GM23338 (cell line): Measurements from ENCODE around the gene RPS14. TPM values are rescaled to one million over a fixed set of nuclear protein-coding genes. Genes with fewer than 3 reads are reported as not detected.
A peak's percentile ranks its signal among the peaks of the same experiment; 100 is the strongest.

Experiments
- ATAC-seq: fragments of 200-7000 bp; cut with Tn5 transposase; 3 replicates; pipeline ENCODE4 v1.9.1; 2020
- DNase-seq: peaks from one replicate; pipeline ENCODE4 v3.0.0-alpha.2; 2015; ENCODE audit warnings: low spot score
- H2AFZ ChIP-seq: fragments of 200-600 bp; sonication (generic); 2 replicates; pipeline ENCODE4 v1.8.0; 2016; ENCODE audit warnings: antibody characterized with exemption, mild to moderate bottlenecking, moderate library complexity
- H3F3A ChIP-seq: fragments of 200-600 bp; sonication (generic); replicated peaks from 2 replicates; pipeline ENCODE4 v1.8.0; 2017; ENCODE audit warnings: antibody characterized with exemption, mixed run types, low read depth
- H3K27ac ChIP-seq: fragments of 200-600 bp; sonication (generic); 2 replicates; pipeline ENCODE4 v1.6.1; 2016; ENCODE audit warnings: low read depth
- H3K27me3 ChIP-seq: fragments of 200-600 bp; sonication (generic); 2 replicates; pipeline ENCODE4 v1.8.0; 2016; ENCODE audit warnings: mild to moderate bottlenecking, mixed run types, moderate library complexity; ENCODE audit not compliant: insufficient read depth
- H3K36me3 ChIP-seq: fragments of 200-600 bp; sonication (generic); 2 replicates; pipeline ENCODE4 v1.8.0; 2016; ENCODE audit warnings: mild to moderate bottlenecking; ENCODE audit not compliant: insufficient read depth
- H3K4me1 ChIP-seq: fragments of 200-600 bp; sonication (generic); 2 replicates; pipeline ENCODE4 v1.8.0; 2016; ENCODE audit warnings: mild to moderate bottlenecking, moderate library complexity; ENCODE audit not compliant: insufficient read depth
- H3K4me2 ChIP-seq: fragments of 200-600 bp; sonication (generic); 2 replicates; pipeline ENCODE4 v1.7.1; 2017; ENCODE audit warnings: mixed run types
- H3K4me3 ChIP-seq: fragments of 200-600 bp; sonication (generic); 2 replicates; pipeline ENCODE4 v1.6.1; 2016; ENCODE audit warnings: mixed run types
- H3K79me2 ChIP-seq: fragments of 200-600 bp; sonication (generic); replicated peaks from 2 replicates; pipeline ENCODE4 v1.8.0; 2017; ENCODE audit warnings: mild to moderate bottlenecking; ENCODE audit not compliant: insufficient read depth
- H3K9me2 ChIP-seq: fragments of 200-600 bp; sonication (generic); 2 replicates; pipeline ENCODE4 v1.8.0; 2017; ENCODE audit not compliant: insufficient read depth
- H4K20me1 ChIP-seq: fragments of 200-600 bp; sonication (generic); replicated peaks from 2 replicates; pipeline ENCODE4 v1.8.0; 2017; ENCODE audit warnings: mild to moderate bottlenecking; ENCODE audit not compliant: insufficient read depth
- H3K27ac Mint-ChIP-seq: 2 replicates; pipeline ENCODE4 v1.8.0; 2020; ENCODE audit warnings: inconsistent platforms, mild to moderate bottlenecking, moderate library complexity, mixed read lengths
- H3K27me3 Mint-ChIP-seq: 3 replicates; pipeline ENCODE4 v1.8.0; 2022; ENCODE audit warnings: low read depth, mild to moderate bottlenecking, moderate library complexity, mixed read lengths, inconsistent platforms; ENCODE audit not compliant: insufficient read depth, poor library complexity
- H3K36me3 Mint-ChIP-seq: 3 replicates; pipeline ENCODE4 v1.8.0; 2021; ENCODE audit warnings: low read depth, mild to moderate bottlenecking, inconsistent platforms, moderate library complexity, mixed read lengths
- H3K4me1 Mint-ChIP-seq: 3 replicates; pipeline ENCODE4 v1.8.0; 2020; ENCODE audit warnings: mild to moderate bottlenecking, inconsistent platforms, mixed read lengths
- H3K4me3 Mint-ChIP-seq: 3 replicates; pipeline ENCODE4 v1.8.0; 2021; ENCODE audit warnings: moderate library complexity, mild to moderate bottlenecking, inconsistent platforms, mixed read lengths
- H3K9me3 Mint-ChIP-seq: 3 replicates; pipeline ENCODE4 v1.8.0; 2020; ENCODE audit warnings: moderate library complexity, mild to moderate bottlenecking, inconsistent platforms, mixed read lengths
- EZH2 ChIP-seq: fragments of 200-600 bp; sonication (generic); IDR thresholded peaks from one replicate; pipeline ENCODE4 v1.8.0; 2017; ENCODE audit warnings: antibody characterized with exemption, mild to moderate bottlenecking, low read depth; ENCODE audit not compliant: unreplicated experiment
- EZH2phosphoT487 ChIP-seq: fragments of 200-600 bp; sonication (generic); IDR thresholded peaks from one replicate; pipeline ENCODE4 v1.8.1; 2018; ENCODE audit warnings: antibody characterized with exemption; ENCODE audit not compliant: unreplicated experiment
- JUNB ChIP-seq: IDR thresholded peaks from one replicate; pipeline ENCODE4 v1.6.1; 2016; ENCODE audit warnings: antibody characterized with exemption; ENCODE audit not compliant: unreplicated experiment
- NANOG ChIP-seq: IDR thresholded peaks from 2 replicates; pipeline ENCODE4 v1.6.1; 2016; ENCODE audit warnings: antibody characterized with exemption, borderline replicate concordance
- POLR2AphosphoS5 ChIP-seq: IDR thresholded peaks from 2 replicates; pipeline ENCODE4 v1.6.1; 2016; ENCODE audit warnings: antibody characterized with exemption, low read depth
- STAT1 ChIP-seq: IDR thresholded peaks from one replicate; pipeline ENCODE4 v1.6.1; 2016; ENCODE audit warnings: antibody characterized with exemption; ENCODE audit not compliant: unreplicated experiment
- ZNF114 ChIP-seq: fragments of 250-450 bp; sonication (Bioruptor Pico); IDR thresholded peaks from 2 replicates; pipeline ENCODE4 v1.5.0; 2020; ENCODE audit warnings: mild to moderate bottlenecking, moderate library complexity
- ZNF331 ChIP-seq: fragments of 250-450 bp; sonication (Bioruptor Pico); IDR thresholded peaks from 2 replicates; pipeline ENCODE4 v1.5.0; 2020; ENCODE audit warnings: low read depth, mild to moderate bottlenecking, moderate library complexity
- long read RNA-seq: library from polyadenylated mRNA; unstranded; transcript quantifications from one replicate; pipeline ENCODE4 v2.0.0, GENCODE V29; 2020; ENCODE audit not compliant: unreplicated experiment
- polyA plus RNA-seq: library from polyadenylated mRNA; unstranded; fragments of >200 nt; fragmentation: Nextera tagmentation; extraction: Ambion mirVana; gene quantifications from 2 replicates; pipeline ENCODE4 v1.2.1, GENCODE V29; 2016
- total RNA-seq: library from RNA; depleted of rRNA; stranded (reverse); fragments of >200 nt; shearing (Covaris generic); gene quantifications from 2 replicates; pipeline ENCODE4 v1.2.3, GENCODE V29; 2014; rRNA removed
- TF ChIP-seq, protein P1 (sequence below): IDR thresholded peaks from one replicate; pipeline ENCODE4 v1.6.1; 2018; ENCODE audit warnings: antibody characterized with exemption; ENCODE audit not compliant: unreplicated experiment
- TF ChIP-seq, protein P2 (sequence below), 2 experiments: fragments of 200-600 bp in 1 of 2; sonication (generic) in 1 of 2; conservative IDR thresholded peaks; 2 replicates each; pipeline versions ENCODE4 v1.5.1 to v1.6.1; 2016 to 2017; ENCODE audit warnings: antibody characterized with exemption in 2 of 2, low read depth in 2 of 2, mild to moderate bottlenecking in 2 of 2, moderate library complexity in 1 of 2
- TF ChIP-seq, protein P3 (sequence below): IDR thresholded peaks from 2 replicates; pipeline ENCODE4 v1.6.1; 2016; ENCODE audit warnings: antibody characterized with exemption
- TF ChIP-seq, protein P4 (sequence below): fragments of 250-450 bp; sonication (Bioruptor Pico); IDR thresholded peaks from 2 replicates; pipeline ENCODE4 v1.5.0; 2020; ENCODE audit warnings: mild to moderate bottlenecking, moderate library complexity

Gene RPS14
- total RNA-seq (1,443 and 1,506 TPM in 2 replicates), polyA plus RNA-seq (2,790 and 2,911 TPM in 2 replicates)
- long read RNA-seq, transcript RPS14-203 (5 exons, 569 nt), result major isoform, 2,068 of 2,662 reads
- long read RNA-seq, transcript RPS14-202 (5 exons, 2,314 nt), result minor isoform, 77 of 2,662 reads
- long read RNA-seq, transcript RPS14-201 (5 exons, 712 nt), result minor isoform, 127 of 2,662 reads
- long read RNA-seq, partial matches to known transcripts, result 335 of 2,662 reads
- long read RNA-seq, other reads (novel, unspliced or antisense), result 52 of 2,662 reads

DNA sequence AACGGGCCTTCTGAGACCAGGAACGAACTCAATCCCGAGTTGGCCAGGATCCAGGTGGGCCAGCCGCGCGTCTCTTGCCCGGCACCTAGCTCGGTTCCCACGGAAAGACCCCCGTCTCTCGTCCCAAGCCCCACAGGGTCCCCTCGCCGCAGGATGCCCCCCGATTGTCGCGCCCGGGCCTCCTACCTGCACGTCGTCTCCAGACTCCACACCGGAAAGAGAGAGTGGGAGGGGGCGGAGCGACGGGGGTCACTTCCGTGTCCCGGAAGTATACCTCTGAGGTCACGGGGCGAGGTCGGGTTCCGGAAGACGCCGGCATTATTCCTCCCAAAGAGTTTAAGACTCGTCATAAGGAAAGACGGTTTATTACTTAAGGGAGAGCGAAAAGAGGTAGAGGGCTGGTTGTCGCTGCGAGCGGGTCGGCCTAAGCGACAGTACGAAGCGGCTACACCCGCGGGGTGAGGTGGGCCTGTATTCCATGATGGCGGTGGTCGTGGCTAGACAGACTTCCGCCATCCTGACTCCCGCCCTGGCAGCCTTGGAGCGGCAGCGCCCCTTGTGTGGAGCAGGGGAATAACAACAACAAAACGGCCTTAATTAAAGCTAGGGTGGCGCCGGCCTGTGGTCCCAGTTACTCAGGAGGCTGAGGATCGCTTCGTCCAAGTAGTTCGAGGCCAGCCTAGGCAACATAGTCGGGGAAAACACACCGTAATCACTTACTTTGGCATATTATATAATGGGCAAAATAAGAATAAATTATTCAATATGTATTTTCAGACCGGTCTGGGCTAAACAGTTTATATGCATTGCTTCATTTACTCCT is at the start of gene RPS14:
TSS of gene RPS14 (minus strand) at position 223 of the 823 bp plus-strand sequence. CDS start 2,006 bp downstream, outside the sequence.
- Mint-ChIP-seq H3K27ac (peak within 1 kb of the TSS; percentile 99), H3K4me1 (peaks cover 29% of the 10 kb centered on the region), H3K9me3 (peaks cover 3% of the 10 kb centered on the region; the same call in 2 of the 3 replicates), H3K27me3 (peaks cover 31% of the 10 kb centered on the region), H3K4me3 (peak within 1 kb of the TSS; percentile 99), H3K36me3 (peaks cover 50% of the 10 kb centered on the region)
- H3K9me2 ChIP-seq, result no peaks in the 10 kb centered on the region
- peaks cover 38% of the 10 kb centered on the region for H4K20me1 ChIP-seq
- H3K36me3 ChIP-seq, result peaks cover 41% of the 10 kb centered on the region
- peaks cover 49% of the 10 kb centered on the region for H3F3A ChIP-seq
- ATAC-seq (peak; percentile 92), DNase-seq (peak; percentile 95)
- peak within 1 kb of the TSS; percentile 95 for H3K27ac ChIP-seq
- peaks cover 37% of the 10 kb centered on the region for H3K79me2 ChIP-seq
- H3K4me3 ChIP-seq, result peak within 1 kb of the TSS; percentile 100
- no peaks in the 10 kb centered on the region for H3K27me3 ChIP-seq
- peaks cover 18% of the 10 kb centered on the region; the same call in 1 of the 2 replicates for H3K4me1 ChIP-seq
- H2AFZ ChIP-seq, result no peak within 1 kb of the TSS; the same call in 1 of the 2 replicates
- H3K4me2 ChIP-seq, result peak within 1 kb of the TSS; percentile 99
- no peak for TF ChIP-seq JUNB
- TF ChIP-seq, protein P1, sequence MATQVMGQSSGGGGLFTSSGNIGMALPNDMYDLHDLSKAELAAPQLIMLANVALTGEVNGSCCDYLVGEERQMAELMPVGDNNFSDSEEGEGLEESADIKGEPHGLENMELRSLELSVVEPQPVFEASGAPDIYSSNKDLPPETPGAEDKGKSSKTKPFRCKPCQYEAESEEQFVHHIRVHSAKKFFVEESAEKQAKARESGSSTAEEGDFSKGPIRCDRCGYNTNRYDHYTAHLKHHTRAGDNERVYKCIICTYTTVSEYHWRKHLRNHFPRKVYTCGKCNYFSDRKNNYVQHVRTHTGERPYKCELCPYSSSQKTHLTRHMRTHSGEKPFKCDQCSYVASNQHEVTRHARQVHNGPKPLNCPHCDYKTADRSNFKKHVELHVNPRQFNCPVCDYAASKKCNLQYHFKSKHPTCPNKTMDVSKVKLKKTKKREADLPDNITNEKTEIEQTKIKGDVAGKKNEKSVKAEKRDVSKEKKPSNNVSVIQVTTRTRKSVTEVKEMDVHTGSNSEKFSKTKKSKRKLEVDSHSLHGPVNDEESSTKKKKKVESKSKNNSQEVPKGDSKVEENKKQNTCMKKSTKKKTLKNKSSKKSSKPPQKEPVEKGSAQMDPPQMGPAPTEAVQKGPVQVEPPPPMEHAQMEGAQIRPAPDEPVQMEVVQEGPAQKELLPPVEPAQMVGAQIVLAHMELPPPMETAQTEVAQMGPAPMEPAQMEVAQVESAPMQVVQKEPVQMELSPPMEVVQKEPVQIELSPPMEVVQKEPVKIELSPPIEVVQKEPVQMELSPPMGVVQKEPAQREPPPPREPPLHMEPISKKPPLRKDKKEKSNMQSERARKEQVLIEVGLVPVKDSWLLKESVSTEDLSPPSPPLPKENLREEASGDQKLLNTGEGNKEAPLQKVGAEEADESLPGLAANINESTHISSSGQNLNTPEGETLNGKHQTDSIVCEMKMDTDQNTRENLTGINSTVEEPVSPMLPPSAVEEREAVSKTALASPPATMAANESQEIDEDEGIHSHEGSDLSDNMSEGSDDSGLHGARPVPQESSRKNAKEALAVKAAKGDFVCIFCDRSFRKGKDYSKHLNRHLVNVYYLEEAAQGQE, result peak; percentile 8
- TF ChIP-seq ZNF331 (CRISPR knock-in tag), result peak; percentile 22; the same call in 1 of the 2 replicates
- peak; percentile 96 for TF ChIP-seq POLR2AphosphoS5
- TF ChIP-seq, protein P2, sequence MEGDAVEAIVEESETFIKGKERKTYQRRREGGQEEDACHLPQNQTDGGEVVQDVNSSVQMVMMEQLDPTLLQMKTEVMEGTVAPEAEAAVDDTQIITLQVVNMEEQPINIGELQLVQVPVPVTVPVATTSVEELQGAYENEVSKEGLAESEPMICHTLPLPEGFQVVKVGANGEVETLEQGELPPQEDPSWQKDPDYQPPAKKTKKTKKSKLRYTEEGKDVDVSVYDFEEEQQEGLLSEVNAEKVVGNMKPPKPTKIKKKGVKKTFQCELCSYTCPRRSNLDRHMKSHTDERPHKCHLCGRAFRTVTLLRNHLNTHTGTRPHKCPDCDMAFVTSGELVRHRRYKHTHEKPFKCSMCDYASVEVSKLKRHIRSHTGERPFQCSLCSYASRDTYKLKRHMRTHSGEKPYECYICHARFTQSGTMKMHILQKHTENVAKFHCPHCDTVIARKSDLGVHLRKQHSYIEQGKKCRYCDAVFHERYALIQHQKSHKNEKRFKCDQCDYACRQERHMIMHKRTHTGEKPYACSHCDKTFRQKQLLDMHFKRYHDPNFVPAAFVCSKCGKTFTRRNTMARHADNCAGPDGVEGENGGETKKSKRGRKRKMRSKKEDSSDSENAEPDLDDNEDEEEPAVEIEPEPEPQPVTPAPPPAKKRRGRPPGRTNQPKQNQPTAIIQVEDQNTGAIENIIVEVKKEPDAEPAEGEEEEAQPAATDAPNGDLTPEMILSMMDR (conservative IDR thresholded peaks at IDR 0.05; ENCODE audit: low read depth in 2 of 2), result peak; percentile 73 to 89
- TF ChIP-seq ZNF114 (CRISPR knock-in tag), result no peak; the same call in 1 of the 2 replicates
- TF ChIP-seq EZH2phosphoT487, result no peak
- TF ChIP-seq EZH2, result no peak
- no peak for TF ChIP-seq STAT1
- TF ChIP-seq, protein P3, sequence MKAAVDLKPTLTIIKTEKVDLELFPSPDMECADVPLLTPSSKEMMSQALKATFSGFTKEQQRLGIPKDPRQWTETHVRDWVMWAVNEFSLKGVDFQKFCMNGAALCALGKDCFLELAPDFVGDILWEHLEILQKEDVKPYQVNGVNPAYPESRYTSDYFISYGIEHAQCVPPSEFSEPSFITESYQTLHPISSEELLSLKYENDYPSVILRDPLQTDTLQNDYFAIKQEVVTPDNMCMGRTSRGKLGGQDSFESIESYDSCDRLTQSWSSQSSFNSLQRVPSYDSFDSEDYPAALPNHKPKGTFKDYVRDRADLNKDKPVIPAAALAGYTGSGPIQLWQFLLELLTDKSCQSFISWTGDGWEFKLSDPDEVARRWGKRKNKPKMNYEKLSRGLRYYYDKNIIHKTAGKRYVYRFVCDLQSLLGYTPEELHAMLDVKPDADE, result peak; percentile 85
- TF ChIP-seq NANOG, result no peak
- TF ChIP-seq, protein P4, sequence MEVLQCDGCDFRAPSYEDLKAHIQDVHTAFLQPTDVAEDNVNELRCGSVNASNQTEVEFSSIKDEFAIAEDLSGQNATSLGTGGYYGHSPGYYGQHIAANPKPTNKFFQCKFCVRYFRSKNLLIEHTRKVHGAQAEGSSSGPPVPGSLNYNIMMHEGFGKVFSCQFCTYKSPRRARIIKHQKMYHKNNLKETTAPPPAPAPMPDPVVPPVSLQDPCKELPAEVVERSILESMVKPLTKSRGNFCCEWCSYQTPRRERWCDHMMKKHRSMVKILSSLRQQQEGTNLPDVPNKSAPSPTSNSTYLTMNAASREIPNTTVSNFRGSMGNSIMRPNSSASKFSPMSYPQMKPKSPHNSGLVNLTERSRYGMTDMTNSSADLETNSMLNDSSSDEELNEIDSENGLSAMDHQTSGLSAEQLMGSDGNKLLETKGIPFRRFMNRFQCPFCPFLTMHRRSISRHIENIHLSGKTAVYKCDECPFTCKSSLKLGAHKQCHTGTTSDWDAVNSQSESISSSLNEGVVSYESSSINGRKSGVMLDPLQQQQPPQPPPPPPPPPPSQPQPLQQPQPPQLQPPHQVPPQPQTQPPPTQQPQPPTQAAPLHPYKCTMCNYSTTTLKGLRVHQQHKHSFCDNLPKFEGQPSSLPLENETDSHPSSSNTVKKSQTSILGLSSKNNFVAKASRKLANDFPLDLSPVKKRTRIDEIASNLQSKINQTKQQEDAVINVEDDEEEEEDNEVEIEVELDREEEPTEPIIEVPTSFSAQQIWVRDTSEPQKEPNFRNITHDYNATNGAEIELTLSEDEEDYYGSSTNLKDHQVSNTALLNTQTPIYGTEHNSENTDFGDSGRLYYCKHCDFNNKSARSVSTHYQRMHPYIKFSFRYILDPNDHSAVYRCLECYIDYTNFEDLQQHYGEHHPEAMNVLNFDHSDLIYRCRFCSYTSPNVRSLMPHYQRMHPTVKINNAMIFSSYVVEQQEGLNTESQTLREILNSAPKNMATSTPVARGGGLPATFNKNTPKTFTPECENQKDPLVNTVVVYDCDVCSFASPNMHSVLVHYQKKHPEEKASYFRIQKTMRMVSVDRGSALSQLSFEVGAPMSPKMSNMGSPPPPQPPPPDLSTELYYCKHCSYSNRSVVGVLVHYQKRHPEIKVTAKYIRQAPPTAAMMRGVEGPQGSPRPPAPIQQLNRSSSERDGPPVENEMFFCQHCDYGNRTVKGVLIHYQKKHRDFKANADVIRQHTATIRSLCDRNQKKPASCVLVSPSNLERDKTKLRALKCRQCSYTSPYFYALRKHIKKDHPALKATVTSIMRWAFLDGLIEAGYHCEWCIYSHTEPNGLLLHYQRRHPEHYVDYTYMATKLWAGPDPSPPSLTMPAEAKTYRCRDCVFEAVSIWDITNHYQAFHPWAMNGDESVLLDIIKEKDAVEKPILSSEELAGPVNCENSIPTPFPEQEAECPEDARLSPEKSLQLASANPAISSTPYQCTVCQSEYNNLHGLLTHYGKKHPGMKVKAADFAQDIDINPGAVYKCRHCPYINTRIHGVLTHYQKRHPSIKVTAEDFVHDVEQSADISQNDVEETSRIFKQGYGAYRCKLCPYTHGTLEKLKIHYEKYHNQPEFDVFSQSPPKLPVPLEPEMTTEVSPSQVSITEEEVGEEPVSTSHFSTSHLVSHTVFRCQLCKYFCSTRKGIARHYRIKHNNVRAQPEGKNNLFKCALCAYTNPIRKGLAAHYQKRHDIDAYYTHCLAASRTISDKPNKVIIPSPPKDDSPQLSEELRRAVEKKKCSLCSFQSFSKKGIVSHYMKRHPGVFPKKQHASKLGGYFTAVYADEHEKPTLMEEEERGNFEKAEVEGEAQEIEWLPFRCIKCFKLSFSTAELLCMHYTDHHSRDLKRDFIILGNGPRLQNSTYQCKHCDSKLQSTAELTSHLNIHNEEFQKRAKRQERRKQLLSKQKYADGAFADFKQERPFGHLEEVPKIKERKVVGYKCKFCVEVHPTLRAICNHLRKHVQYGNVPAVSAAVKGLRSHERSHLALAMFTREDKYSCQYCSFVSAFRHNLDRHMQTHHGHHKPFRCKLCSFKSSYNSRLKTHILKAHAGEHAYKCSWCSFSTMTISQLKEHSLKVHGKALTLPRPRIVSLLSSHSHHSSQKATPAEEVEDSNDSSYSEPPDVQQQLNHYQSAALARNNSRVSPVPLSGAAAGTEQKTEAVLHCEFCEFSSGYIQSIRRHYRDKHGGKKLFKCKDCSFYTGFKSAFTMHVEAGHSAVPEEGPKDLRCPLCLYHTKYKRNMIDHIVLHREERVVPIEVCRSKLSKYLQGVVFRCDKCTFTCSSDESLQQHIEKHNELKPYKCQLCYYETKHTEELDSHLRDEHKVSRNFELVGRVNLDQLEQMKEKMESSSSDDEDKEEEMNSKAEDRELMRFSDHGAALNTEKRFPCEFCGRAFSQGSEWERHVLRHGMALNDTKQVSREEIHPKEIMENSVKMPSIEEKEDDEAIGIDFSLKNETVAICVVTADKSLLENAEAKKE, result no peak
